ENCODE measurements around the gene CDADC1.
"Not testable (repeated sequence)": the region's sequence is repeated elsewhere in the genome, so short reads cannot be mapped to it uniquely, and the experiment has no call there.

CDADC1 gene

DNA sequence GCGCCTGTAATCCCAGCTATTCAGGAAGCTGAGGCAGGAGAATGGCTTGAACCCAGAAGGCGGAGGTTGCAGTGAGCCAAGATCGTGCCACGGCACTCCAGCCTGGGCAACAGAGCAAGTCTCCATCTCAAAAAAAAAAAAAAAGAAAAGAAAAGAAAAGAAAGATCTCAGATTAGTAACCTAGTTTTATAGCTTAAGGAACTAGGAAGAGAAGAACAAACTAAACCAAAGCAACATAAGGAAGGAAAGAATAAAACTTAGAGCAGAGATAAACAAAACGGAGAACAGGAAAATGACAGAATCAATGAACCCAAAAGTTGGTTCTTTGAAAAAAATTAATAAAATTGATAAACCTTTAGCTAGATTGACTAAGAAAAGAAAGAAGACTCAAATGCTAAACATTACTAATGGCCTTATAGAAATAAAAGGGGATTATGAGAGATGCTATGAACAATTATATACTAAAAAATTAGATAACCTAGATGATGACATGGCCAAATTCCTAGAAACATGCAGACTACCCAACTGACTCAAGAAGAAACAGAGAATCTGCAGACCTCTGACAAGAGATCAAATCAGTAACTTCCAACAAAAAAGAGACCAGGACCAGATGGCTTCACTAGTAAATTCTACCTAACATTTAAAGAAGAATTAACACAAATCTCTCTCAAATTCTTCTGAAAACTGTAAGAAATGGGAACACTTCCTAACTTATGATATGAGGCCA is 68.2 kb downstream of the CDADC1 start:
- DNase-seq (ENCODE audit: low read depth): no peak

DNA sequence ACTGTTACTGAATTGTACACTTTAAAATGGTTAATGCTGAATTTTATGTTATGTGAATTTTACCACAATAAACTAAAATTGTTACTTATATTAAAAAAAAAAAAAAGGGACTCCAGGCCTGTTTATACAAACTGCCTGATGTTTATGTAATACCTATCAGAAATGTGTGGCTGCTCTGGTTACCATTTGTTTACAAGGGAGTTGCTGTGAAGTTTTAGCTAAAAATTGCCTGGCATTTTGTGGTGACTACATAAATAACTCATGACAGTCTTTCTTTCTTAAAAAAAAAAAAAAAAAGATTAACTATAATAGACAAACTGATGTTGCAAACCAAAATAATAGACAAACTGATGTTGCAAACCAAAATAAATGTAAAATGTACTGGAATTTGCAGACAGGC is 71.8 kb downstream of the CDADC1 start:
- DNase-seq (ENCODE audit: low read depth): no peak

DNA sequence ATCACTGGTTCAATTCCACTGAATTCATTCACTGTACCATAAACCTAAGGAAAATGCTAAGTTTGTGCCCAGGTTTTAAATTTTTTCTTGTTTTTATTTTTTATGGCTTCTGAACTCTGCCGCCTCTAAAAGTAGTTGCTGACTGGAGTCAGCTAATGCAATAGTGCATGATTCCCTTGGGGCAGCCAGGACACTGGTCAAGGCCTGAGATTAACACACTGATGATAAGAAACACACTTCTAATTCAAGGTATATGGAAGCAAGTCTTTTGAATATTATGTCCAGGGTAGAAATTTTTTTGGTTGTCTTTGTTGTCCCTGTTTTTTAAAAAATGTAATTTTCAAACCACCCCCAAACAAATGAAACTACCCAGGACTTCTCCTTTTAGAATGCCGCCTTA is 72.2 kb downstream of the CDADC1 start:
- no peak for DNase-seq (ENCODE audit: low read depth)

DNA sequence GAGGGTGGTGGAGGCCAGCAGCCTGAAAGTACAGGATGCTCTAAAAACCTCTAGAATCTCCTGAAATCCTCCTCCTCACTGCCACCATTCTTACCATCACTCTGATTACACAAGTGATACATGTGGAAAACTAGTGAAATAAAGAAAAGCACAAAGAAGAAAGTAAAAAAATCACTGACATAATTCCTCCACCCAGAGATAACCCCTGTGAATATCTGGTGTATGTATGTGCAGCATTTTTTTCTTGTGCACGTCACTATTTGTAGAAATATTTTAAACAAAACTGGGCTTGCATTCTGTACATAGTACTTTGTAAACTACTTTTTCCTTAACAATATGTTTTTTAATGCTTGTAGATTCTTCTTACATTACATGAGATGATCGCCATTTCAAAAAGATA is 73.2 kb downstream of the CDADC1 start:
- DNase-seq (ENCODE audit: low read depth): no peak

DNA sequence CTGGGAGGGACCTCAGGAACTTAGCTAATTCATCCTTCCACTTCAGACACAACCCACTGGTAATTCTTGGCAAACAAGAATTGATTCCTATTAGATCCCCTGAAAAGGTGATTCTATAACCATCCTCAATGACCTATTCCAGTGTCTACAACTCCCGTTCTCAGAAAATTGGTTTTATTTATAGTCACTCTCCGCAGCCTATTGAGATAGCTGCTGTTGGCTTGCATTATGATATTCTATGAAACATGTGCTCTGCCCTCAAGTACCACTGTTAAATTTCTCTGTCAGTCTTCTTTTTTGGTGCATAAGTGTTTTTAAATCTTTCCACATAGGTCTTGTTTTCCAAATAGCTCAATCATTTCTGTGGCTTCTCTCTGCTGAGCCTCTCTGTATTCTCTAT is 75.0 kb downstream of the CDADC1 start:
- no peak for DNase-seq (ENCODE audit: low read depth)

DNA sequence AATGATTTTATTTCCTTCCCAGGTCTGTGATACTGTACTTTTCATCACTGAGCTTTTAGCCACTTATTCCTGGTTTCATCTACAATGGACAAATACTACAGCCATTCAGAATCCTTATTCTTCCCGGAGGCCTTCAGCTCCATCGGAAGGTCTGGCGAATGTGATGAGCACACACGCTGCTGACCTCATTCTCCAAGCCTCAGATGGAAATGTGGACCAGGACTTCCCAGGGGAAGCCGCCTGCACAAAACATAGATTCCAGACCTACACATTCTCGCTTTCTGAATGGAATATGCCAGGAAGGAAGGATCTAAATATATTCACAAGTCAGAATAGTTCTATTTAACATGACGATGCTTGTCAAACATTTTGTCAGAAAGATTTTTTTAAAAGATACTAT is 75.6 kb downstream of the CDADC1 start:
- no peak for DNase-seq (ENCODE audit: low read depth)

DNA sequence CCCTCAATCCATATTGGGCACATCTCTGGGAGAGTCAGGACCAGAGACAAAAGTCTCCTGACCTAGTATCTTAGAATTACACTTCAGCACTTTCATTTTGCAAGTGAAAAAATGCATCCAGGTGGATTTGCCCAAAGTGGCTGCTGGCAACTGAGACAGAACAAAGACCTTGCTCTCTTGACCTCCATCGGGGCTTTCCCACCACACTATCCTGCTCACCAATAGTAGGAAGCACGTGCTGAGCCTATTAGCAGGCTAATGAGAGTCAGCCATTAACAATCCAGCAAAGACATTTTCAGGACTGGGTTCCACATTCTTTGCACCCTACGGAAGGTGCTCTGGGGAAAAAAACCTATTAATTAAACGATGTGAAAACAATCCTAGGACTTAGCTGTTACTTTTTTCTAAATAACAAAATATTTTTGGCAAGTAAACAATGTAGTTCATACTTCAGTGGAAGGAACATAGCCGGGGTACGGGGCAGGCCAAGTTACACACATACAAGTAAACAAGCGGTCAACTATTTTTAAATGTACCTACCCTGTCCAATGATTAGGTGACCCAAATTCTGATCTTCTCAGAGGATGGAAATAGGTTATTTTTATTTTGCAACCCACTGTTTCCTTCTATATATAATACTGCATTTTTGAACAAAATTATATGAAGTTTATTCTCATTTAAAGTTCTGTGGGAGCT is 78.6 kb downstream of the CDADC1 start:
- DNase-seq (ENCODE audit: low read depth): no peak

DNA sequence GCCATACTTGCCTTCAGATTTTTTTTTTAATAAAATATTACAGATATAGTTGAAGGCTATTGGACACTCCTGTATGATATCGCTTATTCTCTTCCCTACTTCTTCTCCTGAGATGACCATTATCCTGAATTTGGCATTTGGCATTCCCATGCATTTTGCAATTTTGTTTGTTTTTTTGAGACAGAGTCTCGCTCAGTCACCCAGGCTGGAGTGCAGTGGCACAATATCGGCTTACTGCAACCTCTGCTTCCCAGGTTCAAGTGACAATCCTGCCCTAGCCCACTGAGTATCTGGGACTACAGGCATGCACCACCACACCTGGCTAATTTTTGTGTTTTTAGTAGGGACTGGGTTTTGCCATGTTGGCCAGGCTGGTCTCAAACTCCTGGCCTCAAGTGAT is 79.4 kb downstream of the CDADC1 start:
- not testable (repeated sequence) for DNase-seq (ENCODE audit: low read depth)

DNA sequence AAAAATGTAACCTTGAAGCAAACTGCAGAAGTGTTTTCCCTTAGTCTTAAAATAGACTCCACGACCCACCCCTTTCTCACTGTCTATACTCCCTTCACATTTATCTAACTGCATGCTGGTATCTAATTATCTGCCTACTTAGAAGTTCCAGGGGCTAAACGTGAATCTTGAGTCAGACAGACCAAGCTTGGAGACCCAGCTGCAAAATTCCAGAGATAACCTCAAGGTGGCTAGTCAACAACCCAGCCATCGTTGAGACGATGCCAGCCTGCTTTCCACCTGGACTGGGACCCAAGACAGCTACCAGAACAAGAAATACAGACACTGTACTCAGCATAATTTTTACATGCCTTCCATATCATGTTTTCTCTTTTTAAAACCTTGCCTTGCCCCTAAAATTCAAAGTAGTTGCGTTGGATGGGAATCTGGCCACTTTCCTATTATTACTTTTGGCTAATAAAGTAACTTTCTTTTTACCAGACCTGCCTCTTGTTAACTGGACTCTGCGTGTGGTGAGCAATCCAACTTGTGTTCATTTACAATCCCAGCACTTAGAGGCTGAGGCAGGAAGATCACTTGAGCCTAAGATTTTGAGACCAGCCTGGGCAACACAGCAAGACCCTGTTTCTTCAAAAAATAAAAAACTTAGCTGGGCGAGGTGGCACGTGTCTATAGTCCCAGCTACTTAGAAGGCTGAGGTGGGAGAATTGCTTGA is 82.3 kb downstream of the CDADC1 start:
- DNase-seq (ENCODE audit: low read depth): no peak

DNA sequence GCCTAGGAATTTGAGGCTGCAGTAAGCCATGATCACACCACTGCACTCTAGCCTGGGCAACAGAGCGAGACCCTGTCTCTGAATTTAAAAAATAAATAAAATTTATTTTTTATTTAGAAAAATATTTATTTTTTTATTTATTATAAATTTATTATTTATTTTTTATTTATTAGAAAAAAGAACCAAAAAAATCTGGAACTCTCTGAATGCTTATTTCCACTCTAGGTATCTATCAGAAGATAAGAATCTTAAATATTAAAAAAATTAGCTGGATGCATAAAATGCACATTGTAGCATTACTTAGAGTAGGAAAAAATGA is 82.8 kb downstream of the CDADC1 start:
- no peak for DNase-seq (ENCODE audit: low read depth)

DNA sequence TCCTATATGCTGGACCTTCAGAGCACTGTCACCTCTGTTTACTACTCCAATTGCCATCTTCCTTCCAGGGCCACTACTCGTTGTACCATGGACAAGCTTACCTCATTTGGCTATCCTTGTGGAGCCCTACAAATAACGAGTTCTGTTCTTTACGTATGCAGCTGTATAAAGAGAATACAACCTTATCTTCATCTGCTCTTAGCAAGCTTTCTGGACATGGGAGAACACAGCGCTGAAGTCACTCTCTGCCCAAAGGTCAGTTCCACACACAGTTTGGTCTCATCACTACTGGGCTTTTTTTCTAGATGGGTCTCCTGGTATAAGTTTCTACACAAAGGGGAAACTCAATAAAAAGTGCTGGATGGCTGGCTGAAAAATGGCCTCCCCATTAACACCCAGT is 88.9 kb downstream of the CDADC1 start:
- DNase-seq (ENCODE audit: low read depth): no peak

DNA sequence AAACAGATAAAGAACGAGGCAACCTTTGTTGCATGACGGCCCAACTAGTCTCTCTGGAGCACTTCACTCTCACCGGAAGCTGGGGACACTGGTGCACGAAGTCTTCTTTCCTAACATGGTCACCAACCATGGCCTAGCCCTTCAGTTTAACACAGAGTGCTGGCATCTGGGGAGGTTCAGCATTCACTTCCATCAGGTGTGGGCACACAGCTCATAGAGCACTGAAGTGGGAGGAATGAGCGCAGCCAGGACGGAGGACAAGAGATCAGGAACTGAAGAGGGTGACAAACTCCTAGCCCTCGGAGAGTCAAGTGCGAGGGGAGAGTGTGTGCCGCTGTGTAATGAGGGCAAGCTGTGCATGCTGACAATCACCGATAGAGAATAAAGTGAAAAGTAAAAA is 92.4 kb downstream of the CDADC1 start:
- no peak for DNase-seq (ENCODE audit: low read depth)

DNA sequence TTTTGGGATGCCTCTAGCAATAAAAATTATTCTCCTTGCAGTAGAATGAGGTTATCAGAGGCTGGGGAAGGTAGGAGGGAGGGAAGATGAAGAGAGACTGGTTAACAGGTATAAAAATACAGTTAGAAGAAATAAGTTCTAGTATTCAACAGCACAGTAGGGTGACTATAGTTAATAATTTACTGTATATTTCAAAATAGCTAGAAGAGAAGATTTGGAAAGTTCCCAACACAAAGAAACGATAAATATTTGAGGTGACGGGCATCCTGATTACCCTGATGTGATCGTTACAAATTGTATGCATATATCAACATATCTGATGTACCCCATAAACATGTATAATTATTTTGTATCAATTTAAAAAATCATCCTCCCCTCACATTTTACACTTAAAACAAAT is 93.8 kb downstream of the CDADC1 start:
- no peak for DNase-seq (ENCODE audit: low read depth)

DNA sequence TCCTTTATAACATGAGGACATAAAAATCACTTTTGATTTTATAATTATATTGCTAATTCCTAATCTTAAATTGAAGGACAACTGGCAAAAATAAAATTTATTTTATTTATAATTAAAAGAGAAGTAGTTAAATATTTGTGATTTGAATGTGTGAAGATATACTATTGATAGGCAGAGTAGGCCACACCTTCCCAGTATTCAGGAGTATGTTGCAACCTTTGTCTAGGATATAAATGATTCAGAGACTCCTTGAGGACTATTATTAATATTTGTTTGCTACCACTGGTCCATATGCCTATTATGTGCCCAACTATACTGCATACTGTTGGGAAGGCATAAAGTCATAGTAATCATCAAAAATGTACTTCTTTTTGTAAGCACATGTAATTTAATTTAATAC is 94.2 kb downstream of the CDADC1 start:
- DNase-seq (ENCODE audit: low read depth): no peak

DNA sequence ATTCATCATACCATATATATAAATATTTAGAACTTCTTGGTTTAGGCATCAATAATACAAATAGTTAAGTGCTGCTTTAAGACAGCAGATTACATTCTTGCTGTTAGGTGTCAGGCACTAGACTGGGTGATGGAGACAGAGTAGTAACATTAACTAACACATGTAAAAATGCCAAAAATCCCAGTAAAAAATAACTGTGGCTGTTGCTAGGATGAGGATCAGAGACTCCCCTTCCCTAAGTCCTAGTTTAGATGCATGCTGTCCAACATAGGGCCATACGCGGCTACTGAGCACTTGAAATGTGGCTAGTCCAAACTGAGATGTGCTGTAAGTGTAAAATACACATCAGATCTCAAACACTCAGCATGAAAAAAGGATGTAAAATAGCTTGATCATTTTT is 94.7 kb downstream of the CDADC1 start:
- no peak for DNase-seq (ENCODE audit: low read depth)

Measured in stimulated activated CD8-positive, alpha-beta memory T cell treated with anti-CD3 and anti-CD28 coated beads, Interleukin-12 subunit alpha, Interleukin-12 subunit beta, amount 100 ng/mL, for 4 hours (primary cell).